Fibroblast of mammary gland (primary cell): ENCODE data around the gene CCNT1.
"Not testable (repeated sequence)": the region's sequence is repeated elsewhere in the genome, so short reads cannot be mapped to it uniquely, and the experiment has no call there.

ENCODE experiments used
- DNase-seq: peaks from one replicate; pipeline ENCODE4 v3.0.0-alpha.2; 2010; ENCODE audit warnings: low read depth
- H3K4me3 ChIP-seq: 2 replicates; pipeline ENCODE4 v1.5.1; 2011; ENCODE audit warnings: low read depth, mild to moderate bottlenecking, low read length, moderate library complexity; ENCODE audit not compliant: control insufficient read depth
- TF ChIP-seq, protein P1 (sequence below): conservative IDR thresholded peaks from 2 replicates; pipeline ENCODE4 v1.5.1; 2011; ENCODE audit warnings: low read depth, low read length, inconsistent platforms; ENCODE audit not compliant: control insufficient read depth, insufficient read depth

The CCNT1 gene

GRCh38 chr12:48716168-48716492, 377 bp downstream of the CCNT1 start:
- peak; percentile 7 for DNase-seq
- TF ChIP-seq, protein P1, sequence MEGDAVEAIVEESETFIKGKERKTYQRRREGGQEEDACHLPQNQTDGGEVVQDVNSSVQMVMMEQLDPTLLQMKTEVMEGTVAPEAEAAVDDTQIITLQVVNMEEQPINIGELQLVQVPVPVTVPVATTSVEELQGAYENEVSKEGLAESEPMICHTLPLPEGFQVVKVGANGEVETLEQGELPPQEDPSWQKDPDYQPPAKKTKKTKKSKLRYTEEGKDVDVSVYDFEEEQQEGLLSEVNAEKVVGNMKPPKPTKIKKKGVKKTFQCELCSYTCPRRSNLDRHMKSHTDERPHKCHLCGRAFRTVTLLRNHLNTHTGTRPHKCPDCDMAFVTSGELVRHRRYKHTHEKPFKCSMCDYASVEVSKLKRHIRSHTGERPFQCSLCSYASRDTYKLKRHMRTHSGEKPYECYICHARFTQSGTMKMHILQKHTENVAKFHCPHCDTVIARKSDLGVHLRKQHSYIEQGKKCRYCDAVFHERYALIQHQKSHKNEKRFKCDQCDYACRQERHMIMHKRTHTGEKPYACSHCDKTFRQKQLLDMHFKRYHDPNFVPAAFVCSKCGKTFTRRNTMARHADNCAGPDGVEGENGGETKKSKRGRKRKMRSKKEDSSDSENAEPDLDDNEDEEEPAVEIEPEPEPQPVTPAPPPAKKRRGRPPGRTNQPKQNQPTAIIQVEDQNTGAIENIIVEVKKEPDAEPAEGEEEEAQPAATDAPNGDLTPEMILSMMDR: no peak

GRCh38 chr12:48712209-48712608, 4.3 kb downstream of the CCNT1 start:
- no peak for DNase-seq
- no peak overlapping the region for H3K4me3 ChIP-seq
- TF ChIP-seq, protein P1: no peak

More at GRCh38 chr12:48716168-48716492, 377 bp downstream of the CCNT1 start:
- peak overlapping the region; percentile 98 for H3K4me3 ChIP-seq

GRCh38 chr12:48698822-48699221, 17.7 kb downstream of the CCNT1 start:
- not testable (repeated sequence) for H3K4me3 ChIP-seq, DNase-seq

- H3K4me3 ChIP-seq: no peak overlapping the region
- TF ChIP-seq, protein P1: no peak
- no peak for DNase-seq
Observed at GRCh38 chr12:48696626-48697025, 19.9 kb downstream of the CCNT1 start.

GRCh38 chr12:48695859-48696258, 20.6 kb downstream of the CCNT1 start:
- TF ChIP-seq, protein P1: no peak
- H3K4me3 ChIP-seq: no peak overlapping the region
- no peak for DNase-seq

DNA sequence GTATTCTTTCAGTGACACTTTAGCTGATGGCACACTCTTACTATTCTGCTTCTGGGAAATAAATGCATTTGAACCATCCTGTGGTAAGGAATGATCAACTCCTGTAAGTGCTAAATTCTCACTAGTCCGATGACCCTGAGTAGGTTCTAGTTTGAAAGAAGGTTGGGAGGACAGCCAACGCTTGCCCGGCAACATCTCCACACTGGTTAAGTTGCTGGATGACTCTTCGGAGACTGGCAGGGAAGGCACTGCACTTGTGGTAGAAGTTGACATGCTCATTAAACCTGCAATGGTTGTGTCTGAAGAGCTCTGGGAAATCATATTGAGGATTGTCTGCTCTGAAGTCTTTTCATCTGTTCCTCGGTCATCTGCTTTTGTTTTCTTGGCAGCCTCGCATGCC, 22.5 kb downstream of the CCNT1 start:
- no peak for DNase-seq
- no peak overlapping the region for H3K4me3 ChIP-seq
- TF ChIP-seq, protein P1: no peak

DNA sequence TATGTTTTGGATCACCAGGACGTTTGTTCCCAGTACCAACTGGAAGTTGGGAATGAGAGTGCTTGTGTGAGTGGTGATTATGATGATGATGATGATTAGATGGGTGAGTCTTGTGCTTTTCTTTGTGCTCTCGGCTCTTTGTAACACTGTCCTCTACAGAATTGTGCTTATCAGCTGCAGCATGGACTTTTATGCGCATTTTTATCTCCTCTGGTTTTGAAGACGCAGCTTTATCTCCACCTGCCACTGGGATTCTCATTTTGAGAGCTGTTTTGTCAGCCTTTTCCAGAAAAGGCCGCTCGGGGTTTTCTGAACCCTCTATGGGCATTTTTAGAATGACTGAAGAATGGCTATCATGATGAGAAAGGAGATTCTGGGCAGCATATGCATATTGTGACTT, 22.9 kb downstream of the CCNT1 start:
- no peak for DNase-seq
- TF ChIP-seq, protein P1: no peak
- no peak overlapping the region for H3K4me3 ChIP-seq
